Thyroid gland (tissue), 4 donors: ENCODE measurements around the gene TLR1. TPM values are rescaled to one million over a fixed set of nuclear protein-coding genes. Genes with fewer than 3 reads are reported as not detected.

Experiments
- DNase-seq, 2 donors: peaks; one replicate each; pipeline ENCODE4 v3.0.0-alpha.2; 2019
- H3K27ac ChIP-seq, 3 donors: fragments of 200-600 bp; sonication (generic); 1 replicate in 2 of 3; 2 replicates in 1 of 3; pipeline ENCODE4 v1.5.1; 2016 to 2019; ENCODE audit warnings: mild to moderate bottlenecking in 1 of 3, moderate library complexity in 1 of 3
- H3K27me3 ChIP-seq: fragments of 200-600 bp; sonication (generic); one replicate; pipeline ENCODE4 v1.5.1; 2019
- H3K36me3 ChIP-seq, 2 donors: fragments of 200-600 bp; sonication (generic); one replicate each; pipeline ENCODE4 v1.5.1; 2016 to 2019
- H3K4me1 ChIP-seq, 2 donors: fragments of 200-600 bp; sonication (generic); one replicate each; pipeline ENCODE4 v1.5.1; 2017 to 2019
- H3K4me3 ChIP-seq, 3 donors: fragments of 200-600 bp; sonication (generic); replicated peaks in 1 of 3; 1 replicate in 2 of 3; 2 replicates in 1 of 3; pipeline ENCODE4 v1.5.1; 2016; ENCODE audit warnings: mild to moderate bottlenecking in 1 of 3
- H3K9me3 ChIP-seq: fragments of 200-600 bp; sonication (generic); one replicate; pipeline ENCODE4 v1.5.1; 2017
- CTCF ChIP-seq, 6 experiments: fragments of 200-600 bp in 3 of 6; fragments of 450-650 bp in 3 of 6; sonication (generic) in 3 of 6; IDR thresholded peaks; one replicate each; pipeline ENCODE4 v1.5.1; 2016 to 2019; ENCODE audit warnings: antibody characterized with exemption in 6 of 6, mild to moderate bottlenecking in 2 of 6, inconsistent platforms in 1 of 6, moderate library complexity in 1 of 6
- POLR2A ChIP-seq, 2 donors: fragments of 450-650 bp; IDR thresholded peaks; one replicate each; pipeline ENCODE4 v1.6.1; 2017; ENCODE audit warnings: antibody characterized with exemption in 2 of 2, mild to moderate bottlenecking in 2 of 2, moderate library complexity in 1 of 2
- WGBS, 2 donors: methylation state at CpG; one replicate each; pipeline ENCODE4 v1.1.5; 2017; 5-methylcytosine and 5-hydroxymethylcytosine counted together
- intact Hi-C: fragments of 100-400 bp; cut with DNase I; formaldehyde crosslinking; loops from one replicate; pipeline ENCODE4 v1.15.1; 2023
- total RNA-seq, 4 donors: library from RNA; depleted of rRNA; stranded (reverse); fragments of >200 nt; gene quantifications; one replicate each; pipeline ENCODE4 v1.2.3, GENCODE V29; 2016

Gene TLR1
- total RNA-seq, 4 donors from 2014 or later, result 4.0 to 12.8 (median 7.5) TPM

- H3K36me3 ChIP-seq, result no peaks in the 10 kb centered on the region
- intact Hi-C loops, result no loop called here
Observed at GRCh38 chr4:38800366-38800765, 4.2 kb downstream of the TLR1 start.

GRCh38 chr4:38795087-38795486 is 9.5 kb downstream of the TLR1 start:
- 92% methylated on average over 3 of the region's 3 CpGs for WGBS, 2 donors
- Histone ChIP-seq H3K4me1 (no peaks in the 10 kb centered on the region), H3K9me3 (no peaks in the 10 kb centered on the region), H3K4me3 (no peak overlapping the region), H3K36me3 (no peaks in the 10 kb centered on the region), H3K27ac (no peak overlapping the region), H3K27me3 (no peaks in the 10 kb centered on the region)
- intact Hi-C loops, result no loop called here
- no peak for DNase-seq
- no peak for TF ChIP-seq CTCF (IDR thresholded peaks at IDR 0.05)
- no peak for TF ChIP-seq POLR2A (IDR thresholded peaks at IDR 0.05)

More at GRCh38 chr4:38800366-38800765, 4.2 kb downstream of the TLR1 start:
- Histone ChIP-seq H3K4me3 (no peak overlapping the region), H3K4me1 (peaks cover 5 to 7% of the 10 kb centered on the region in 2 donors), H3K9me3 (no peaks in the 10 kb centered on the region), H3K27me3 (no peaks in the 10 kb centered on the region), H3K27ac (no peak overlapping the region)
- TF ChIP-seq POLR2A (IDR thresholded peaks at IDR 0.05) (no peak), CTCF (IDR thresholded peaks at IDR 0.05) (no peak)
- no peak for DNase-seq
- WGBS, 2 donors, result 94 to 100% methylated on average over 2 of the region's 2 CpGs

GRCh38 chr4:38794051-38794450 is 10.5 kb downstream of the TLR1 start:
- H3K27me3 ChIP-seq, result no peaks in the 10 kb centered on the region
- H3K4me3 ChIP-seq, result no peak overlapping the region
- no peaks in the 10 kb centered on the region for H3K36me3 ChIP-seq
- intact Hi-C loops, result no loop called here
- TF ChIP-seq POLR2A (IDR thresholded peaks at IDR 0.05), result no peak
- no peak for TF ChIP-seq CTCF (IDR thresholded peaks at IDR 0.05)
- WGBS, 2 donors, result 73 to 83% methylated on average over 2 of the region's 2 CpGs
- H3K27ac ChIP-seq, result no peak overlapping the region
- no peak for DNase-seq
- H3K4me1 ChIP-seq, result no peaks in the 10 kb centered on the region
- no peaks in the 10 kb centered on the region for H3K9me3 ChIP-seq

GRCh38 chr4:38791010-38791409 is 13.6 kb downstream of the TLR1 start:
- H3K9me3 ChIP-seq, result no peaks in the 10 kb centered on the region
- 68 to 85% methylated on average over 2 of the region's 2 CpGs for WGBS, 2 donors
- intact Hi-C loops, result no loop called here
- no peak overlapping the region for H3K27ac ChIP-seq
- DNase-seq, result no peak
- H3K4me3 ChIP-seq, result no peak overlapping the region
- no peaks in the 10 kb centered on the region for H3K36me3 ChIP-seq
- TF ChIP-seq POLR2A (IDR thresholded peaks at IDR 0.05) (no peak), CTCF (IDR thresholded peaks at IDR 0.05) (no peak)
- H3K4me1 ChIP-seq, result no peaks in the 10 kb centered on the region
- H3K27me3 ChIP-seq, result no peaks in the 10 kb centered on the region

- Histone ChIP-seq H3K27ac (no peak overlapping the region), H3K27me3 (no peaks in the 10 kb centered on the region), H3K4me3 (no peak overlapping the region), H3K4me1 (no peaks in the 10 kb centered on the region), H3K36me3 (no peaks in the 10 kb centered on the region), H3K9me3 (no peaks in the 10 kb centered on the region)
- TF ChIP-seq POLR2A (IDR thresholded peaks at IDR 0.05) (no peak), CTCF (IDR thresholded peaks at IDR 0.05) (no peak)
- WGBS, 2 donors, result 66 to 78% methylated on average over 1 of the region's 1 CpG
- intact Hi-C loops, result no loop called here
- DNase-seq, result no peak
Observed at GRCh38 chr4:38788317-38788716, 16.3 kb downstream of the TLR1 start.
